CD4-positive, alpha-beta T cell treated with Interferon gamma for 1 hour (primary cell): ENCODE measurements around the gene RBM20.
A peak's percentile ranks its signal among the peaks of the same experiment; 100 is the strongest.

Experiments
- DNase-seq: peaks from one replicate; pipeline ENCODE4 v3.0.0-alpha.2; 2020

RBM20 gene

GRCh38 chr10:110818311-110819256 is 174.4 kb downstream of the RBM20 start:
- no peak for DNase-seq

GRCh38 chr10:110820321-110820814 is 176.2 kb downstream of the RBM20 start:
- DNase-seq = no peak

- no peak for DNase-seq
Measured at GRCh38 chr10:110821508-110821907, 177.4 kb downstream of the RBM20 start.

GRCh38 chr10:110822035-110822711 is 178.0 kb downstream of the RBM20 start:
- DNase-seq = no peak

GRCh38 chr10:110822712-110823311 is 178.7 kb downstream of the RBM20 start:
- no peak for DNase-seq

- DNase-seq = no peak
Measured at GRCh38 chr10:110824152-110824441, 180.0 kb downstream of the RBM20 start.

GRCh38 chr10:110824660-110825059 is 180.5 kb downstream of the RBM20 start:
- DNase-seq = no peak

- DNase-seq = no peak
Measured at GRCh38 chr10:110825508-110825907, 181.4 kb downstream of the RBM20 start.

GRCh38 chr10:110827410-110827809 is 183.3 kb downstream of the RBM20 start:
- DNase-seq = no peak

GRCh38 chr10:110827875-110828274 is 183.7 kb downstream of the RBM20 start:
- no peak for DNase-seq

- DNase-seq = no peak
Measured at GRCh38 chr10:110828525-110828924, 184.4 kb downstream of the RBM20 start.

- no peak for DNase-seq
Measured at GRCh38 chr10:110829721-110830410, 185.7 kb downstream of the RBM20 start.

GRCh38 chr10:110833234-110833940 is 189.3 kb downstream of the RBM20 start:
- DNase-seq = no peak

- DNase-seq = no peak
Measured at GRCh38 chr10:110833941-110834628, 189.9 kb downstream of the RBM20 start.

GRCh38 chr10:110834629-110835301 is 190.6 kb downstream of the RBM20 start:
- DNase-seq = peak; percentile 32

- no peak for DNase-seq
Measured at GRCh38 chr10:110835841-110836240, 191.7 kb downstream of the RBM20 start.

- DNase-seq = no peak
Measured at GRCh38 chr10:110836706-110837105, 192.6 kb downstream of the RBM20 start.

GRCh38 chr10:110837418-110838171 is 193.5 kb downstream of the RBM20 start:
- no peak for DNase-seq

GRCh38 chr10:110840225-110840922 is 196.2 kb downstream of the RBM20 start:
- DNase-seq = no peak

- no peak for DNase-seq
Measured at GRCh38 chr10:110840923-110841428, 196.8 kb downstream of the RBM20 start.
